NCI-H2171 (cell line): ENCODE measurements around the gene ARSB.
"Not testable (repeated sequence)": the region's sequence is repeated elsewhere in the genome, so short reads cannot be mapped to it uniquely, and the experiment has no call there.

Source experiments
- DNase-seq: peaks from one replicate; lab custom pipeline; 2025; lab: John Stamatoyannopoulos, UW

Gene ARSB

GRCh38 chr5:78747705-78748359, 237.3 kb downstream of the ARSB start:
- no peak for DNase-seq

DNA sequence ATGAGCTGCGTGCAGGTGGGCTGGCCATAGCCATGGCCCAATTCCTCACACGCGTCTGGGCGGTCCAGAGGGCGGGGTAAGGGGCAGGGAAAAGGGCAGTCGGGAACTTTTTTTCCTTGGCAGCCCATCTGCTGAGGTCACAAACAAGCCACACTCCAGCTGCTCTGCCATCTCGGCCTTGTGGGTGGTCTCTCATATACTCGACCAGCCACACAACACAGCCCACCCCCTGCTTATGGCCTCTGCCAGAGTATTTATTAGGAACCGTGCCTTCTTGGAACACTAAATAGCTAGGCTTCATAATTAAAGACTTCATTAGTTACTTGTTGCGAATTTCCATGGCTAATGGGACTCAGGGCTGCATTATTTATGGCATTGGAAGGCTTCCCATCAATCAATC, 238.1 kb downstream of the ARSB start:
- DNase-seq = no peak

- no peak for DNase-seq
Measured at GRCh38 chr5:78746021-78746770, 238.9 kb downstream of the ARSB start.

GRCh38 chr5:78744951-78745534, 240.1 kb downstream of the ARSB start:
- DNase-seq = no peak

GRCh38 chr5:78741019-78741418, 244.1 kb downstream of the ARSB start:
- DNase-seq = no peak

GRCh38 chr5:78738693-78739300, 246.3 kb downstream of the ARSB start:
- DNase-seq = no peak

- no peak for DNase-seq
Measured at GRCh38 chr5:78738104-78738503, 247.0 kb downstream of the ARSB start.

DNA sequence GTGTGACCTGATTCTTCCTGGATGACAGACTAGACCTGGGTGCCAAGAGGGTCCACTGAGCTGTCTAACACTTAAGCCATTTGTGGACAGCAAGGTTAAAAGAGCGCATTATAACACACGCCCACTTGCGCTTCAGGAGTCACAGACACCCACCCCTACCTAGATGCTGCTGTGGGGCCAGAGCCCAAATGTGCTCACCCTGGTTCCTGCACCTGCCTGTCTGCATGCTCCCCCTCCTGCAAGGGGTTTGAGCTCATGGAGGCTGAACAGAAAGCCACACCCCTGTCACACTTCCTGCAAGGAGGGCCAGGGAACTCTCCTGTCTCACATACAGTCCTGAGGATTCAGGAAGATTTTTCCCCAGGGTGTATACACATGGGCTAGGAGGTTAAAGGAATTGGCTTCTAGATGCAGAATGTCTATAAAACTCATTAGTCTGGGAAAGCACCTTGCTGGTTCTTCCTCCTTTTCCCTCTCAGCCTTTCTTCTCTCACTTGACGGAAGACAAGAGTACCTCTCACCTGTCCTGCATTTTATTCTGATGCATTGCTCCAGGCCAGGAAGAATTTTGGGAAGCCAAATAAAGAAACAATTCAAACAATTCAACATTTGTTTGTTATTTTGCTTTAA, 249.2 kb downstream of the ARSB start:
- DNase-seq = no peak

DNA sequence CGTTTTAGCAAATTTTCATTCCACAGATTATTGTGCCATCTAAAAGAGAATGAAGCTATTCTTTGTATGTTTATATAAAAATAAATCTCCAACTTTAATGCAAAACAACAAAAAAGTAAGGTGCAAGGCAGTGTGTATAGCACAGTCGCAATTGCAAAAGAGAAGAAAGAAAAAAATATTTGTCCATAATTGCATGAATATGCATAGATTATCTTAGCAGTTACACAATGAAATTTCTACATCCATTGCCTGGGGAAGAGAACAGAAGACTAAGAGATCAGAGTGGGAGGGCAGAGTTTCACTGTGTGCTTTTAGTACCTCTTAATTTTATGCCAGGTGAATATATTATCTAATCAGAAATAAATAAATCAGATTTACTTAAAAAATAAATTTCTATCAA, 250.2 kb downstream of the ARSB start:
- no peak for DNase-seq

DNA sequence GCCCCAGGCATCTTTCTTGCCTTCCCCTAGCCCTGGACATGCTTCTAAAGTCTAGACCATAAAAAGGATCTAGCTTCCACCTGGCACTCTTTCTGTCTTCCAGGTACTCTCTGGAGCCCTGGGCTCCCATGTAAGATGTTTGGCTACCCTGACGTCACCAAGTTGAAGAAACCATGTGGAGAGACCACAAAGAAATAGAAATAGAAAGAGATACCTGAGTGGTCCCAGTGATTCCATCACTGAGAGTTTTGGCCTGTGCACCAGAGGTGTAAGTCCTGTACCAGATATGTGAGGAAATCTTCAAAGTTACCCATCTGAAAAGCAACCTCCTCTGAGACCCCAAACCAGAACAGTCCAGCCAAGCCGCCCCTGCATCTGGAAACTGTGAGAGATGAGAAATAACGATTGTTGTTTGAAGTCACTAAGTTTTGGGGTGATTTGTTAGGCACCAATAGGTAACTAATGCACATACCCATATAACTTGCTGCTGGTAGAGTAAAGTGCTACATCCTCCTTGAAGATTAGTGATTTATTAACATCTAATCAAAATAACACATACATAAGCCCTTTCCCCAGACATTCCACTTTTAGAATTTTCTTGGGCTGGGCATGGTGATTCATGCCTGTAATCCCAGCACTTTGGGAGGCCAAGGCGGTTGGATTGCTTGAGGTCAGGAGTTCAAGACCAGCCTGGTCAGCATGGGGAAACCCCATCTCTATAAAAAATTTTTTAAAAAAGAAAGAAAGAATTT, 250.8 kb downstream of the ARSB start:
- DNase-seq = no peak

GRCh38 chr5:78732721-78733120, 252.4 kb downstream of the ARSB start:
- DNase-seq = not testable (repeated sequence)

- no peak for DNase-seq
Measured at GRCh38 chr5:78731884-78732283, 253.2 kb downstream of the ARSB start.

DNA sequence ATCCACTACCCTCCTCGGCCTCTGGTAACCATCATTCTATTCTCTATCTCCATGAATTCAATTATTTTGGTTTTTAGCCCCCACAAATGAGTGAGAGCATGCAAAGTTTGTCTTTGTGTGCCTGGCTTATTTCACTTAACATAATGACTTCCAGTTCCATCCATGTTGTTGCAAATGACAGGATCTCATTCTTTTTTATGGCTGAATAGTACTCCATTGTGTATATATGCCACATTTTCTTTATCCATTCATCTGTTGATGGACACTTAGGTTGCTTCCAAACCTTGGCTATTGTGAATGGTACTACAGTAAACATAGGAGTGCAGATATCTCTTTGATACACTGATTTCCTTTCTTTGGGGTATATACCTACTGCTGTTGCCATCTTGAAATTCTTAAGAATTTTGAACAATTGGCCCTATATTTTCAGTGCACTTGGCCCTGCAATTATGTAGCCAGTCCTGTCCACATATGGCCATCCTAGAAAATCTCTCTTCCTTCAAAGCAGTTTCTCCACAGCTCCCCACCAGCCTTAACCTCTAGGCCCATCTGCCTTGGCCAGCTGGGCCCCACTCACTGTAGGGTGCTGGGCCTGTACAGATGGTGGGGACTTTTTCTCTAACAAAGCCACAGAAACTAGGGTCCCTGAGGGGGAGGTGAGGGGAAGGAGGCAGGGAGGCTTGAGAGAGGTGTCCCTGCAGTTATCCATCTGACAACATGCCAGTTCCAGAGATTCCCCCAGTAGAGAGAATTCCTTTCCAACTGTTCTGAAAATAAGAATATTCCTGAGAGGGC, 254.6 kb downstream of the ARSB start:
- no peak for DNase-seq

DNA sequence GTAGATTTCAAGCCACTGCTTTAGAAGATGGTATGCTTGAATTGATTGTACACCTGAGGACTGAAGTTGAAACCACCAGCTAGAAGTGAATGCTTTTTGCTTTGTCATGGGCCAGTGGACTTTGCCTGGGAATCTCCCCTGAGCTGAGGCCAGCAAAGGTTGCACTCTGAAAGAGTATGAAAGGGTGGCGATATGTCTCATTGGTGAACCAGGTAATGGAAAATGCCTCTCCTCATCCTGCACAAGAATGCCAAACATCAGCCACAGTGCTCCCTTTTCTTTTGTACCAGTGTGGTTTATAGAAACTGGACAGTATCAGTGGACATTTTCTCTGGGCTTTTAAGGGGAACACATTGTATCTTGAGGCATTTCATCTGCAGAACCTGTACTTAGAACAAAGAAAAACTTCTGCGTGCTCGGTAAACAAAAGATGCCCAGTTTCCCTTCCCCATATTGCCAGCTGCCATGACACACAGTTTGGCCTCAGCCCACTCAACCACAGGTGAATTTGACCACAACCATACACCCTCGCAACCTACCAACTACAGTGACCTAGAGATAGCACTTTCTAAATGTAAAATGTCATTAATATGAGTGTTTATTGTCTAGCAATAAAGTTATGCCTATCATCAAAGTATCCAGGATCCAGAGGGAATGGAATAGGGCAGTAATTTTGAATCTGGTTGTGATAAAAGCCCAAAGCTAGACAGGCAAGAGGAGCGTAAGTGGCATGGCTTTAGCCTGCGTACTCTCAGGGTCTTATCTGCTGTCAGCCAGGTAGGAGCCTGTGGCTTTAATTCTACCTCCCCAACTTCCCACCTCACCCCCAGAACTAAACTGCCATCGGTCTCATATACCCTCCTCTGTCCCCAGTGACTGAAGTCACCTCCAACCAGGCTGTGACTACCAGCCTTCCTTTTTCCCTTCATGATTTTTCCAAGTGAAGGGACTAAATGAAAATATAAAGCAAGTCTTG, 257.0 kb downstream of the ARSB start:
- no peak for DNase-seq
